ENCODE data around the gene ACOT7.

ACOT7 gene

GRCh38 chr1:6351480-6352137 lies 42.0 kb downstream of the ACOT7 start:
- H3K9me3 ChIP-seq (ENCODE audit: low read length), result no peaks in the 10 kb centered on the region
- H4K20me1 ChIP-seq (ENCODE audit: insufficient read depth, low read length), result no peaks in the 10 kb centered on the region
- no peak overlapping the region for H3K27ac ChIP-seq (ENCODE audit: low read depth, low read length, poor library complexity, severe bottlenecking)

GRCh38 chr1:6350416-6351088 lies 43.0 kb downstream of the ACOT7 start:
- Histone ChIP-seq H3K27ac (ENCODE audit: low read depth, low read length, poor library complexity, severe bottlenecking) (no peak overlapping the region), H3K4me1 (ENCODE audit: insufficient read depth, low read length, severe bottlenecking) (peaks cover 8% of the 10 kb centered on the region), H2AFZ (ENCODE audit: low read length) (no peak overlapping the region), H3K9me3 (ENCODE audit: low read length) (no peaks in the 10 kb centered on the region), H4K20me1 (ENCODE audit: insufficient read depth, low read length) (no peaks in the 10 kb centered on the region), H3K79me2 (ENCODE audit: insufficient read depth, low read length) (no peaks in the 10 kb centered on the region), H3K9me2 (ENCODE audit: low read depth, low read length) (no peaks in the 10 kb centered on the region), H3K4me2 (ENCODE audit: low read length) (no peak overlapping the region), H3F3A (ENCODE audit: insufficient read depth, low read length) (no peaks in the 10 kb centered on the region), H3K36me3 (ENCODE audit: insufficient read depth, low read length) (no peaks in the 10 kb centered on the region), H3K27me3 (ENCODE audit: insufficient read depth, low read length) (no peaks in the 10 kb centered on the region), H3K9ac (ENCODE audit: low read length) (no peak overlapping the region), H3K4me3 (ENCODE audit: low read depth, low read length, poor library complexity, severe bottlenecking) (no peak overlapping the region)
- TF ChIP-seq EZH2 (IDR thresholded peaks at IDR 0.05; ENCODE audit: borderline replicate concordance, low read length) (no peak), CTCF (IDR thresholded peaks at IDR 0.05; ENCODE audit: low read length) (no peak)

More at GRCh38 chr1:6351480-6352137, 42.0 kb downstream of the ACOT7 start:
- H3K4me1 ChIP-seq (ENCODE audit: insufficient read depth, low read length, severe bottlenecking), result peaks cover 8% of the 10 kb centered on the region
- no peaks in the 10 kb centered on the region for H3K79me2 ChIP-seq (ENCODE audit: insufficient read depth, low read length)
- no peak overlapping the region for H3K4me2 ChIP-seq (ENCODE audit: low read length)
- no peak overlapping the region for H2AFZ ChIP-seq (ENCODE audit: low read length)
- no peak for TF ChIP-seq CTCF (IDR thresholded peaks at IDR 0.05; ENCODE audit: low read length)
- TF ChIP-seq EZH2 (IDR thresholded peaks at IDR 0.05; ENCODE audit: borderline replicate concordance, low read length), result no peak
- no peaks in the 10 kb centered on the region for H3K27me3 ChIP-seq (ENCODE audit: insufficient read depth, low read length)
- H3F3A ChIP-seq (ENCODE audit: insufficient read depth, low read length), result no peaks in the 10 kb centered on the region
- H3K36me3 ChIP-seq (ENCODE audit: insufficient read depth, low read length), result no peaks in the 10 kb centered on the region
- no peak overlapping the region for H3K4me3 ChIP-seq (ENCODE audit: low read depth, low read length, poor library complexity, severe bottlenecking)
- no peak overlapping the region for H3K9ac ChIP-seq (ENCODE audit: low read length)
- no peaks in the 10 kb centered on the region for H3K9me2 ChIP-seq (ENCODE audit: low read depth, low read length)

- no peak overlapping the region for H3K4me3 ChIP-seq (ENCODE audit: low read depth, low read length, poor library complexity, severe bottlenecking)
- no peaks in the 10 kb centered on the region for H3K9me3 ChIP-seq (ENCODE audit: low read length)
- H2AFZ ChIP-seq (ENCODE audit: low read length), result no peak overlapping the region
- H3F3A ChIP-seq (ENCODE audit: insufficient read depth, low read length), result no peaks in the 10 kb centered on the region
- no peak overlapping the region for H3K9ac ChIP-seq (ENCODE audit: low read length)
- H4K20me1 ChIP-seq (ENCODE audit: insufficient read depth, low read length), result no peaks in the 10 kb centered on the region
- no peaks in the 10 kb centered on the region for H3K79me2 ChIP-seq (ENCODE audit: insufficient read depth, low read length)
- H3K36me3 ChIP-seq (ENCODE audit: insufficient read depth, low read length), result no peaks in the 10 kb centered on the region
- no peak overlapping the region for H3K27ac ChIP-seq (ENCODE audit: low read depth, low read length, poor library complexity, severe bottlenecking)
- no peaks in the 10 kb centered on the region for H3K9me2 ChIP-seq (ENCODE audit: low read depth, low read length)
- TF ChIP-seq EZH2 (IDR thresholded peaks at IDR 0.05; ENCODE audit: borderline replicate concordance, low read length), result no peak
- no peak for TF ChIP-seq CTCF (IDR thresholded peaks at IDR 0.05; ENCODE audit: low read length)
- H3K4me2 ChIP-seq (ENCODE audit: low read length), result no peak overlapping the region
- peaks cover 8% of the 10 kb centered on the region for H3K4me1 ChIP-seq (ENCODE audit: insufficient read depth, low read length, severe bottlenecking)
- H3K27me3 ChIP-seq (ENCODE audit: insufficient read depth, low read length), result no peaks in the 10 kb centered on the region
Measured at GRCh38 chr1:6349254-6349943, 44.2 kb downstream of the ACOT7 start.
